C4-2B (cell line): ENCODE measurements around the gene CDKN1B.
A peak's percentile ranks its signal among the peaks of the same experiment; 100 is the strongest.

Source experiments
- H3K27ac ChIP-seq: fragments of 450-650 bp; 2 replicates; pipeline ENCODE4 v1.5.1; 2017
- CTCF ChIP-seq: fragments of 450-650 bp; conservative IDR thresholded peaks from 2 replicates; pipeline ENCODE4 v1.5.1; 2017; ENCODE audit warnings: mild to moderate bottlenecking
- ZFX ChIP-seq: fragments of 450-650 bp; IDR thresholded peaks from 2 replicates; pipeline ENCODE4 v1.6.1; 2017

The CDKN1B gene

GRCh38 chr12:12716793-12717585 lies at the start of gene CDKN1B:
Gene CDKN1B, plus strand, starts transcription at chr12:12717368. Its CDS starts 472 bp downstream, at chr12:12717840.
- peak within 1 kb of the TSS; percentile 99 for H3K27ac ChIP-seq
- TF ChIP-seq ZFX: no peak
- TF ChIP-seq CTCF: no peak

- TF ChIP-seq ZFX: no peak
- TF ChIP-seq CTCF: no peak
- H3K27ac ChIP-seq: no peak overlapping the region
Measured at GRCh38 chr12:12668005-12668404, 49.2 kb upstream of the CDKN1B start.

- TF ChIP-seq ZFX: no peak
Measured at GRCh38 chr12:12669020-12669419, 48.1 kb upstream of the CDKN1B start.

GRCh38 chr12:12671850-12672660 lies 45.1 kb upstream of the CDKN1B start:
- TF ChIP-seq CTCF (no peak), ZFX (no peak)
- no peak overlapping the region for H3K27ac ChIP-seq

More at GRCh38 chr12:12669020-12669419, 48.1 kb upstream of the CDKN1B start:
- H3K27ac ChIP-seq: no peak overlapping the region

GRCh38 chr12:12673296-12673695 lies 43.9 kb upstream of the CDKN1B start:
- TF ChIP-seq ZFX (no peak), CTCF (no peak)
- no peak overlapping the region for H3K27ac ChIP-seq

GRCh38 chr12:12676605-12677004 lies 40.6 kb upstream of the CDKN1B start:
- no peak for TF ChIP-seq CTCF
- no peak for TF ChIP-seq ZFX
- no peak overlapping the region for H3K27ac ChIP-seq

- H3K27ac ChIP-seq: no peak overlapping the region
- TF ChIP-seq ZFX (no peak), CTCF (no peak)
Measured at GRCh38 chr12:12681061-12681765, 36.0 kb upstream of the CDKN1B start.
